ENCODE measurements around the gene PPP2R1B.

Gene PPP2R1B

GRCh38 chr11:111756097-111756496, 10.1 kb downstream of the PPP2R1B start:
- Histone ChIP-seq H3K4me3 (ENCODE audit: insufficient read depth, low read length, poor library complexity, severe bottlenecking) (no peak overlapping the region), H3K9me3 (ENCODE audit: insufficient read depth, low read length) (no peaks in the 10 kb centered on the region), H3K36me3 (ENCODE audit: low read length) (peaks cover 29% of the 10 kb centered on the region), H3K79me2 (ENCODE audit: insufficient read depth, low read length) (no peaks in the 10 kb centered on the region), H4K20me1 (ENCODE audit: low read depth, low read length) (no peaks in the 10 kb centered on the region), H2AFZ (ENCODE audit: low read depth, low read length, severe bottlenecking) (no peak overlapping the region), H3K9me2 (replicated peaks; ENCODE audit: insufficient read depth, low read length) (no peaks in the 10 kb centered on the region), H3K9ac (ENCODE audit: low read length) (no peak overlapping the region), H3F3A (ENCODE audit: insufficient read depth) (no peaks in the 10 kb centered on the region; the same call in 1 of the 2 replicates), H3K4me2 (ENCODE audit: low read depth, low read length, poor library complexity, severe bottlenecking) (no peak overlapping the region), H3K27ac (ENCODE audit: low read depth, low read length) (no peak overlapping the region), H3K27me3 (ENCODE audit: low read length) (no peaks in the 10 kb centered on the region)
- TF ChIP-seq EZH2phosphoT487 (conservative IDR thresholded peaks at IDR 0.05; ENCODE audit: low read length) (no peak), CTCF (IDR thresholded peaks at IDR 0.05; ENCODE audit: insufficient read depth, low read length, poor library complexity, severe bottlenecking) (no peak)

- no peaks in the 10 kb centered on the region for H3K79me2 ChIP-seq (ENCODE audit: insufficient read depth, low read length)
- no peak for TF ChIP-seq EZH2phosphoT487 (conservative IDR thresholded peaks at IDR 0.05; ENCODE audit: low read length)
- no peak for TF ChIP-seq CTCF (IDR thresholded peaks at IDR 0.05; ENCODE audit: insufficient read depth, low read length, poor library complexity, severe bottlenecking)
- H3K9ac ChIP-seq (ENCODE audit: low read length): no peak overlapping the region
- no peaks in the 10 kb centered on the region for H3F3A ChIP-seq (ENCODE audit: insufficient read depth)
- no peaks in the 10 kb centered on the region for H3K27me3 ChIP-seq (ENCODE audit: low read length)
- no peak overlapping the region for H3K27ac ChIP-seq (ENCODE audit: low read depth, low read length)
- no peaks in the 10 kb centered on the region for H4K20me1 ChIP-seq (ENCODE audit: low read depth, low read length)
- no peaks in the 10 kb centered on the region for H3K9me2 ChIP-seq (replicated peaks; ENCODE audit: insufficient read depth, low read length)
- H3K9me3 ChIP-seq (ENCODE audit: insufficient read depth, low read length): no peaks in the 10 kb centered on the region
- H3K36me3 ChIP-seq (ENCODE audit: low read length): peaks cover 35% of the 10 kb centered on the region
- H3K4me3 ChIP-seq (ENCODE audit: insufficient read depth, low read length, poor library complexity, severe bottlenecking): no peak overlapping the region
- H2AFZ ChIP-seq (ENCODE audit: low read depth, low read length, severe bottlenecking): no peak overlapping the region
- no peak overlapping the region for H3K4me2 ChIP-seq (ENCODE audit: low read depth, low read length, poor library complexity, severe bottlenecking)
Observed at GRCh38 chr11:111749646-111750045, 16.5 kb downstream of the PPP2R1B start.

GRCh38 chr11:111748035-111748804, 18.0 kb downstream of the PPP2R1B start:
- Histone ChIP-seq H3K27ac (ENCODE audit: low read depth, low read length) (no peak overlapping the region), H3K9me2 (replicated peaks; ENCODE audit: insufficient read depth, low read length) (no peaks in the 10 kb centered on the region), H3F3A (ENCODE audit: insufficient read depth) (no peaks in the 10 kb centered on the region), H3K4me2 (ENCODE audit: low read depth, low read length, poor library complexity, severe bottlenecking) (no peak overlapping the region), H3K9ac (ENCODE audit: low read length) (no peak overlapping the region), H4K20me1 (ENCODE audit: low read depth, low read length) (no peaks in the 10 kb centered on the region), H3K36me3 (ENCODE audit: low read length) (peaks cover 33% of the 10 kb centered on the region), H3K27me3 (ENCODE audit: low read length) (no peaks in the 10 kb centered on the region), H2AFZ (ENCODE audit: low read depth, low read length, severe bottlenecking) (no peak overlapping the region), H3K9me3 (ENCODE audit: insufficient read depth, low read length) (no peaks in the 10 kb centered on the region), H3K4me3 (ENCODE audit: insufficient read depth, low read length, poor library complexity, severe bottlenecking) (no peak overlapping the region), H3K79me2 (ENCODE audit: insufficient read depth, low read length) (no peaks in the 10 kb centered on the region)
- TF ChIP-seq CTCF (IDR thresholded peaks at IDR 0.05; ENCODE audit: insufficient read depth, low read length, poor library complexity, severe bottlenecking) (no peak), EZH2phosphoT487 (conservative IDR thresholded peaks at IDR 0.05; ENCODE audit: low read length) (no peak)

Data from SU-DHL-6 (cell line).